Neutrophil (primary cell): ENCODE results near the gene PGF.

ENCODE experiments used
- H3K27ac ChIP-seq: fragments of 200-600 bp; sonication (generic); 2 replicates; pipeline ENCODE4 v1.5.1; 2016; ENCODE audit warnings: mild to moderate bottlenecking, moderate library complexity
- H3K27me3 ChIP-seq: fragments of 200-600 bp; sonication (generic); 2 replicates; pipeline ENCODE4 v1.6.0; 2016; ENCODE audit warnings: mild to moderate bottlenecking
- H3K36me3 ChIP-seq: fragments of 200-600 bp; sonication (generic); 2 replicates; pipeline ENCODE4 v1.5.1; 2017
- H3K4me1 ChIP-seq, 2 experiments: fragments of 200-600 bp in 1 of 2; sonication (generic) in 1 of 2; 1 replicate in 1 of 2; 2 replicates in 1 of 2; pipeline versions ENCODE4 v1.5.1 to v1.6.1; 2013 to 2016; ENCODE audit warnings: low read depth in 1 of 2, low read length in 1 of 2, mild to moderate bottlenecking in 1 of 2, moderate library complexity in 1 of 2; ENCODE audit not compliant: control insufficient read depth in 1 of 2, insufficient read depth in 1 of 2
- H3K4me3 ChIP-seq, 2 experiments: fragments of 200-600 bp in 1 of 2; sonication (generic) in 1 of 2; 1 replicate in 1 of 2; 2 replicates in 1 of 2; pipeline ENCODE4 v1.5.1; 2013 to 2016; ENCODE audit warnings: low read depth in 1 of 2, low read length in 1 of 2, mild to moderate bottlenecking in 1 of 2, moderate library complexity in 1 of 2
- H3K9me3 ChIP-seq: fragments of 200-600 bp; sonication (generic); 2 replicates; pipeline ENCODE4 v1.5.1; 2016
- TF ChIP-seq, protein P1 (sequence below): fragments of 200-600 bp; sonication (generic); IDR thresholded peaks from 2 replicates; pipeline ENCODE4 v1.5.1; 2016; ENCODE audit warnings: antibody characterized with exemption

PGF gene

DNA sequence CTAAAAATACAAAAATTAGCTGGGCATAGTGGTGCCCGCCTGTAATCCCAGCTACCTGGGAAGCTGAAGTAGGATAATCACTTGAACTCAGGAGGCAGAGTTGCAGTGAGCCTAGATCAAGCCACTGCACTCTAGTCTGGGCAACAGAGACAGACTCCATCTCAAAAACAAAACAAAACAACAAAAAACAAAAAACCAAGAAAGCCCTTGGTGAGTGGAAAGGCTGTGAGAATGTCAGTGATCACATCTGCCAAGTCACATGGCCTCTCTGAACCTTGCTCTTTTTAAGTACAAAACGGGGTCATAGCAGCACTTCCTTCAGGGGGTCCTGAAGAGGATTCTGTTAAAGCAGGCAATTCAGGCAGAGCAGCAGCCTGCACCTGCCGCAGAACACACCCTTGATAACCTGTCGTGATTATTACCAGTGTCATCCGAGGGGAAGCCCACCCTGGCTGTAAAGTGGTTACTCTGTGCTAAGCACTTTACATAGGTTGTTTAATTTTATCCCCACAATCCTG is 41.9 kb downstream of the PGF start:
- H3K27me3 ChIP-seq: no peaks in the 10 kb centered on the region
- no peaks in the 10 kb centered on the region for H3K4me1 ChIP-seq
- H3K9me3 ChIP-seq: no peaks in the 10 kb centered on the region
- H3K4me3 ChIP-seq: no peak overlapping the region
- TF ChIP-seq, protein P1, sequence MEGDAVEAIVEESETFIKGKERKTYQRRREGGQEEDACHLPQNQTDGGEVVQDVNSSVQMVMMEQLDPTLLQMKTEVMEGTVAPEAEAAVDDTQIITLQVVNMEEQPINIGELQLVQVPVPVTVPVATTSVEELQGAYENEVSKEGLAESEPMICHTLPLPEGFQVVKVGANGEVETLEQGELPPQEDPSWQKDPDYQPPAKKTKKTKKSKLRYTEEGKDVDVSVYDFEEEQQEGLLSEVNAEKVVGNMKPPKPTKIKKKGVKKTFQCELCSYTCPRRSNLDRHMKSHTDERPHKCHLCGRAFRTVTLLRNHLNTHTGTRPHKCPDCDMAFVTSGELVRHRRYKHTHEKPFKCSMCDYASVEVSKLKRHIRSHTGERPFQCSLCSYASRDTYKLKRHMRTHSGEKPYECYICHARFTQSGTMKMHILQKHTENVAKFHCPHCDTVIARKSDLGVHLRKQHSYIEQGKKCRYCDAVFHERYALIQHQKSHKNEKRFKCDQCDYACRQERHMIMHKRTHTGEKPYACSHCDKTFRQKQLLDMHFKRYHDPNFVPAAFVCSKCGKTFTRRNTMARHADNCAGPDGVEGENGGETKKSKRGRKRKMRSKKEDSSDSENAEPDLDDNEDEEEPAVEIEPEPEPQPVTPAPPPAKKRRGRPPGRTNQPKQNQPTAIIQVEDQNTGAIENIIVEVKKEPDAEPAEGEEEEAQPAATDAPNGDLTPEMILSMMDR: no peak
- H3K36me3 ChIP-seq: no peaks in the 10 kb centered on the region
- no peak overlapping the region for H3K27ac ChIP-seq

DNA sequence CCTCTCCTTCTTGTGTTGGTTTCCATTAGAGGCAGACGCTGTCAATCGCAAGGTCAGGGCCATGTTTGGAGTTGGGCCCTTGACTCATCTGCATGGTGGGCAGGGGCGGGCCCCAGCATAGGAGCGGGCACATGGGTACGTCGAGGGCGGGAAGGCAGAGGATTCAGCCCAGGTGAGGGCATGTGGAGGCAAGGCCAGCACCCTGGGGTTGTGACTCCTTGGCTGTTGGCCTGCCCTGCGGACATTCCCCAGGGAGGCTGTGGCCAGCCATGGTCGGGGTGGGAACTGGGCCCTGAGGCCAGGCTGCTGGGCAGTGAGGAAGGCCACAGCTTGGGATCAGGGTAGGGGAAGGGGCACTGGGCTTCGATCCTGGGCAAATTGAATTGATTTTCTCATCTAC is 42.6 kb downstream of the PGF start:
- Histone ChIP-seq H3K36me3 (no peaks in the 10 kb centered on the region), H3K27me3 (no peaks in the 10 kb centered on the region), H3K4me1 (no peaks in the 10 kb centered on the region), H3K27ac (no peak overlapping the region), H3K4me3 (no peak overlapping the region), H3K9me3 (no peaks in the 10 kb centered on the region)
- TF ChIP-seq, protein P1: no peak

DNA sequence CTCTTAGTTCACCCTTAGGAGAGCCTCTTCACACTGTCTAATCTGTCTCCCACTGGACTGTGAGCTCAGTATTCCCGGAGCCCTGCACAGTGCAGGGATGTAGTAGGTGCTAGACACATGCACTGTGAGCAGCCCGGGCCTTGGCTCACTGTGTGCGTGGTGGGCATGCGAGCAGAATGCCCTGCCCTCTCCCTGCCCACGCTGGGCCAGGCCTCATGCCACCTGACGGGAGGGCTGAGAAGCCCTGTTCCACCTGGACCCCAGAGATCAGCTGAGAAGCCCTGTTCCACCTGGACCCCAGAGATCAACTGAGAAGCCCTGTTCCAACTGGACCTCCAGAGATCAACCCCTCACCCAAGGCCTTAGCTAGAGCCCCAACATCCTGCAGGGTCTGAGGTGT is 43.3 kb downstream of the PGF start:
- H3K27me3 ChIP-seq: no peaks in the 10 kb centered on the region
- H3K4me1 ChIP-seq: no peaks in the 10 kb centered on the region
- no peaks in the 10 kb centered on the region for H3K36me3 ChIP-seq
- H3K9me3 ChIP-seq: no peaks in the 10 kb centered on the region
- TF ChIP-seq, protein P1: no peak
- H3K4me3 ChIP-seq: no peak overlapping the region
- no peak overlapping the region for H3K27ac ChIP-seq

DNA sequence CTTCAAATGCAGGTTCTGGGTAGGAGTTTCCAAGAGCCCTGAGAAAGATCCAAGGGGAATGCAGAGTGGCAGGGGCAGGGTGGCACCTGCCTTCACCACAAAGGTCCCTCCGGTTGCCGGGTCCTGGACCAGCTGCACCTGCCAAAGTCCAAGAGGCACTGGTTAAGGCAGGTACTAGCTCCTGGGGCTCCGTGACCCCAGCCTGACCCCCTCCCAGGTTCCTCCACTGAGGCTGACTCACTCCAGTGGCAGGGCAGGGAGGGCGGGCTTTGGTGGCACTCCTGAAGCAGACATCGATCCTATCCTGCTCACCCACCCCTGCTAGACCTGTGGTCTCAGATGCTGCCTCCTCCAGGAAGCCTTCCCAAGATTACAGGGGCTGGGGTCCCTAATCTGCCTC is 43.7 kb downstream of the PGF start:
- Histone ChIP-seq H3K9me3 (no peaks in the 10 kb centered on the region), H3K36me3 (peaks cover 2% of the 10 kb centered on the region), H3K4me3 (no peak overlapping the region), H3K4me1 (no peaks in the 10 kb centered on the region), H3K27ac (no peak overlapping the region), H3K27me3 (no peaks in the 10 kb centered on the region)
- TF ChIP-seq, protein P1: no peak

DNA sequence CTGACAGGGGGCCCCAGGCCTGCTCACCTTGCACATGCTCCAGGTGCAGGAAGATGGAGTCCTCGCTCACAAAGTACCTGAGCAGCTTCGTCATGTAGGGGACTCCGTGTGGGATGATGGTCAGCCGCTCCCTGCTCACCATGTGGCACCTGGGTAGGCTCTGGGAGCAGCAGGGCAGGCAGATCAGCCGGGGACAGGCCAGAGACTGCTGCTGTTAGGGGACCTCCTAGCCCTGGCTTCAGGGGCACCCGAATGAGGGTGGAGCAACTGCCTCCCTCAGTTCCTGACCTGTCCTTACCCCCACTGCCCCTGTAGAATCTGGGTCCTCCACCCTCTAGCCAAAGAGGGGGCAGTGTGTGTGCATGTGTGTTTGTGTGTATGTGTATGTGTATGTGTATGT is 44.2 kb downstream of the PGF start:
- H3K4me1 ChIP-seq: no peaks in the 10 kb centered on the region
- H3K36me3 ChIP-seq: peaks cover 6% of the 10 kb centered on the region
- H3K4me3 ChIP-seq: no peak overlapping the region
- TF ChIP-seq, protein P1: no peak
- H3K9me3 ChIP-seq: no peaks in the 10 kb centered on the region
- no peak overlapping the region for H3K27ac ChIP-seq
- no peaks in the 10 kb centered on the region for H3K27me3 ChIP-seq

DNA sequence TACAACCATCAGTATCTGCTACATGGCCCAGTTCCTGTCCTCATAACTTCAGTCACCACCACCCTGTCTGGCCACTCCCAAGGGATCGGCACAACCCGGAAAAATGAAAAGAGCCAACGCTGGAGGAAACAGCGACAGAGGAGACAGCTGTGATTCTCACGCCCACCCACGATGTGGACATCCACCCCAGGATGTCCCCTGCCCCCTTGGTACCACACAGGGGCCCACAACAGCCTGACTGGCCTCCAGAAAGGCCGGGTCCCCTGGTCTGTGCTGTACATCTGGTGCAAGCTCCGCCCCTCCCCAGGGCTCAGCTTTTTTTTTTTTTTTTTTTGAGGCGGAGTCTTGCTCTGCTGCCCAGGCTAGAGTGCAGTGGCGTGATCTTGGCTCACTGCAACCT is 44.8 kb downstream of the PGF start:
- TF ChIP-seq, protein P1: no peak
- no peaks in the 10 kb centered on the region for H3K9me3 ChIP-seq
- H3K36me3 ChIP-seq: peaks cover 13% of the 10 kb centered on the region
- no peaks in the 10 kb centered on the region for H3K27me3 ChIP-seq
- H3K4me1 ChIP-seq: no peaks in the 10 kb centered on the region
- no peak overlapping the region for H3K4me3 ChIP-seq
- no peak overlapping the region for H3K27ac ChIP-seq
